Ishikawa (cell line): ENCODE results near the gene USP37.

Experiments used
- CEBPB ChIP-seq: IDR thresholded peaks from 2 replicates; pipeline ENCODE4 v1.6.1; 2012
- CREB1 ChIP-seq: IDR thresholded peaks from 2 replicates; pipeline ENCODE4 v1.6.1; 2012; ENCODE audit warnings: low read depth
- EGR1 ChIP-seq: IDR thresholded peaks from 2 replicates; pipeline ENCODE4 v1.6.1; 2012
- EP300 ChIP-seq: IDR thresholded peaks from 2 replicates; pipeline ENCODE4 v1.6.1; 2012; ENCODE audit warnings: borderline replicate concordance
- FOXM1 ChIP-seq: IDR thresholded peaks from 2 replicates; pipeline ENCODE4 v1.6.1; 2012; ENCODE audit warnings: low read depth, borderline replicate concordance
- NFIC ChIP-seq: IDR thresholded peaks from 2 replicates; pipeline ENCODE4 v1.6.1; 2012
- RAD21 ChIP-seq: IDR thresholded peaks from 2 replicates; pipeline ENCODE4 v1.6.1; 2012; ENCODE audit warnings: low read depth
- TAF1 ChIP-seq: IDR thresholded peaks from 2 replicates; pipeline ENCODE4 v1.6.1; 2012; ENCODE audit warnings: low read depth, mild to moderate bottlenecking
- TCF12 ChIP-seq: IDR thresholded peaks from 2 replicates; pipeline ENCODE4 v1.6.1; 2012; ENCODE audit warnings: low read depth
- YY1 ChIP-seq: IDR thresholded peaks from 2 replicates; pipeline ENCODE4 v1.6.1; 2012; ENCODE audit warnings: low read depth
- ZBTB7A ChIP-seq: IDR thresholded peaks from 2 replicates; pipeline ENCODE4 v1.6.1; 2012; ENCODE audit warnings: low read depth
- TF ChIP-seq, protein P1 (sequence below): IDR thresholded peaks from 2 replicates; pipeline ENCODE4 v1.6.1; 2012; ENCODE audit warnings: low read depth, mild to moderate bottlenecking
- TF ChIP-seq, protein P2 (sequence below): IDR thresholded peaks from 2 replicates; pipeline ENCODE4 v1.6.1; 2012

GRCh38 chr2:218445602-218446001 is 122.5 kb downstream of the USP37 start:
- TF ChIP-seq EP300: no peak
- TF ChIP-seq TAF1: no peak
- TF ChIP-seq, protein P1, sequence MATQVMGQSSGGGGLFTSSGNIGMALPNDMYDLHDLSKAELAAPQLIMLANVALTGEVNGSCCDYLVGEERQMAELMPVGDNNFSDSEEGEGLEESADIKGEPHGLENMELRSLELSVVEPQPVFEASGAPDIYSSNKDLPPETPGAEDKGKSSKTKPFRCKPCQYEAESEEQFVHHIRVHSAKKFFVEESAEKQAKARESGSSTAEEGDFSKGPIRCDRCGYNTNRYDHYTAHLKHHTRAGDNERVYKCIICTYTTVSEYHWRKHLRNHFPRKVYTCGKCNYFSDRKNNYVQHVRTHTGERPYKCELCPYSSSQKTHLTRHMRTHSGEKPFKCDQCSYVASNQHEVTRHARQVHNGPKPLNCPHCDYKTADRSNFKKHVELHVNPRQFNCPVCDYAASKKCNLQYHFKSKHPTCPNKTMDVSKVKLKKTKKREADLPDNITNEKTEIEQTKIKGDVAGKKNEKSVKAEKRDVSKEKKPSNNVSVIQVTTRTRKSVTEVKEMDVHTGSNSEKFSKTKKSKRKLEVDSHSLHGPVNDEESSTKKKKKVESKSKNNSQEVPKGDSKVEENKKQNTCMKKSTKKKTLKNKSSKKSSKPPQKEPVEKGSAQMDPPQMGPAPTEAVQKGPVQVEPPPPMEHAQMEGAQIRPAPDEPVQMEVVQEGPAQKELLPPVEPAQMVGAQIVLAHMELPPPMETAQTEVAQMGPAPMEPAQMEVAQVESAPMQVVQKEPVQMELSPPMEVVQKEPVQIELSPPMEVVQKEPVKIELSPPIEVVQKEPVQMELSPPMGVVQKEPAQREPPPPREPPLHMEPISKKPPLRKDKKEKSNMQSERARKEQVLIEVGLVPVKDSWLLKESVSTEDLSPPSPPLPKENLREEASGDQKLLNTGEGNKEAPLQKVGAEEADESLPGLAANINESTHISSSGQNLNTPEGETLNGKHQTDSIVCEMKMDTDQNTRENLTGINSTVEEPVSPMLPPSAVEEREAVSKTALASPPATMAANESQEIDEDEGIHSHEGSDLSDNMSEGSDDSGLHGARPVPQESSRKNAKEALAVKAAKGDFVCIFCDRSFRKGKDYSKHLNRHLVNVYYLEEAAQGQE: no peak
- TF ChIP-seq EGR1: no peak
- TF ChIP-seq TCF12: no peak
- no peak for TF ChIP-seq ZBTB7A
- TF ChIP-seq CREB1: no peak
- TF ChIP-seq CEBPB: no peak
- no peak for TF ChIP-seq RAD21
- TF ChIP-seq NFIC: no peak
- TF ChIP-seq, protein P2, sequence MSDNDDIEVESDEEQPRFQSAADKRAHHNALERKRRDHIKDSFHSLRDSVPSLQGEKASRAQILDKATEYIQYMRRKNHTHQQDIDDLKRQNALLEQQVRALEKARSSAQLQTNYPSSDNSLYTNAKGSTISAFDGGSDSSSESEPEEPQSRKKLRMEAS: no peak
- TF ChIP-seq FOXM1: no peak
- TF ChIP-seq YY1: no peak
